ENCODE measurements around the gene GFRA1.

GFRA1 gene

GRCh38 chr10:116241642-116242410 is 31.2 kb downstream of the GFRA1 start:
- no peak for DNase-seq

GRCh38 chr10:116241085-116241484 is 31.9 kb downstream of the GFRA1 start:
- DNase-seq = no peak

- DNase-seq = no peak
These were observed 32.7 kb downstream of the GFRA1 start for GRCh38 chr10:116240157-116240950.

GRCh38 chr10:116239229-116239628 is 33.8 kb downstream of the GFRA1 start:
- no peak for DNase-seq

- DNase-seq = peak; percentile 47
These were observed 35.0 kb downstream of the GFRA1 start for GRCh38 chr10:116237970-116238369.

- no peak for DNase-seq
These were observed 35.7 kb downstream of the GFRA1 start for GRCh38 chr10:116237260-116237659.

GRCh38 chr10:116233230-116233629 is 39.8 kb downstream of the GFRA1 start:
- DNase-seq = no peak

- DNase-seq = no peak
These were observed 40.4 kb downstream of the GFRA1 start for GRCh38 chr10:116232613-116233012.

GRCh38 chr10:116226766-116227165 is 46.2 kb downstream of the GFRA1 start:
- DNase-seq = no peak

GRCh38 chr10:116226053-116226452 is 47.0 kb downstream of the GFRA1 start:
- no peak for DNase-seq

- no peak for DNase-seq
These were observed 49.7 kb downstream of the GFRA1 start for GRCh38 chr10:116223289-116223688.

GRCh38 chr10:116221053-116221452 is 52.0 kb downstream of the GFRA1 start:
- DNase-seq = no peak

- DNase-seq = no peak
These were observed 56.3 kb downstream of the GFRA1 start for GRCh38 chr10:116216676-116217075.

GRCh38 chr10:116215651-116216050 is 57.4 kb downstream of the GFRA1 start:
- DNase-seq = no peak

GRCh38 chr10:116211682-116212081 is 61.3 kb downstream of the GFRA1 start:
- no peak for DNase-seq

GRCh38 chr10:116210588-116211346 is 62.2 kb downstream of the GFRA1 start:
- no peak for DNase-seq

- no peak for DNase-seq
These were observed 63.2 kb downstream of the GFRA1 start for GRCh38 chr10:116209781-116210180.

- DNase-seq = no peak
These were observed 63.9 kb downstream of the GFRA1 start for GRCh38 chr10:116208956-116209567.

- no peak for DNase-seq
These were observed 65.3 kb downstream of the GFRA1 start for GRCh38 chr10:116207690-116208089.

GRCh38 chr10:116203661-116204060 is 69.3 kb downstream of the GFRA1 start:
- no peak for DNase-seq

GRCh38 chr10:116201670-116202430 is 71.2 kb downstream of the GFRA1 start:
- DNase-seq = no peak

GRCh38 chr10:116201011-116201410 is 72.0 kb downstream of the GFRA1 start:
- DNase-seq = no peak

All from right kidney (tissue), 1 donor.